Measurements from ENCODE around the gene PFN3.
"Not testable (repeated sequence)": the region's sequence is repeated elsewhere in the genome, so short reads cannot be mapped to it uniquely, and the experiment has no call there.

The PFN3 gene

GRCh38 chr5:177372034-177372896 is 28.2 kb downstream of the PFN3 start:
- DNase-seq (ENCODE audit: low spot score): no peak

GRCh38 chr5:177371120-177372033 is 29.1 kb downstream of the PFN3 start:
- DNase-seq (ENCODE audit: low spot score): no peak

- DNase-seq (ENCODE audit: low spot score): peak; percentile 72
These were observed 29.9 kb downstream of the PFN3 start for GRCh38 chr5:177370488-177371119.

- DNase-seq (ENCODE audit: low spot score): peak; percentile 59
These were observed 30.6 kb downstream of the PFN3 start for GRCh38 chr5:177369645-177370440.

- peak; percentile 65 for DNase-seq (ENCODE audit: low spot score)
These were observed 31.4 kb downstream of the PFN3 start for GRCh38 chr5:177368869-177369644.

GRCh38 chr5:177367981-177368868 is 32.2 kb downstream of the PFN3 start:
- no peak for DNase-seq (ENCODE audit: low spot score)

- DNase-seq (ENCODE audit: low spot score): no peak
These were observed 33.1 kb downstream of the PFN3 start for GRCh38 chr5:177367323-177367848.

- DNase-seq (ENCODE audit: low spot score): no peak
These were observed 33.7 kb downstream of the PFN3 start for GRCh38 chr5:177366528-177367322.

- no peak for DNase-seq (ENCODE audit: low spot score)
These were observed 34.5 kb downstream of the PFN3 start for GRCh38 chr5:177365845-177366527.

- no peak for DNase-seq (ENCODE audit: low spot score)
These were observed 36.1 kb downstream of the PFN3 start for GRCh38 chr5:177364159-177364962.

- no peak for DNase-seq (ENCODE audit: low spot score)
These were observed 36.9 kb downstream of the PFN3 start for GRCh38 chr5:177363565-177363964.

GRCh38 chr5:177362610-177363507 is 37.6 kb downstream of the PFN3 start:
- DNase-seq (ENCODE audit: low spot score): no peak

GRCh38 chr5:177362292-177362609 is 38.2 kb downstream of the PFN3 start:
- no peak for DNase-seq (ENCODE audit: low spot score)

GRCh38 chr5:177361418-177362291 is 38.8 kb downstream of the PFN3 start:
- peak; percentile 67 for DNase-seq (ENCODE audit: low spot score)

GRCh38 chr5:177360740-177361139 is 39.7 kb downstream of the PFN3 start:
- not testable (repeated sequence) for DNase-seq (ENCODE audit: low spot score)
